OCI-M2 (cell line): Measurements from ENCODE around the gene TEX29.

ENCODE experiments used
- DNase-seq: peaks from one replicate; lab custom pipeline; 2025; ENCODE audit not compliant: unreplicated experiment; lab: John Stamatoyannopoulos, UW

Gene TEX29

GRCh38 chr13:111322001-111322915 is 1.8 kb downstream of the TEX29 start:
- no peak for DNase-seq

DNA sequence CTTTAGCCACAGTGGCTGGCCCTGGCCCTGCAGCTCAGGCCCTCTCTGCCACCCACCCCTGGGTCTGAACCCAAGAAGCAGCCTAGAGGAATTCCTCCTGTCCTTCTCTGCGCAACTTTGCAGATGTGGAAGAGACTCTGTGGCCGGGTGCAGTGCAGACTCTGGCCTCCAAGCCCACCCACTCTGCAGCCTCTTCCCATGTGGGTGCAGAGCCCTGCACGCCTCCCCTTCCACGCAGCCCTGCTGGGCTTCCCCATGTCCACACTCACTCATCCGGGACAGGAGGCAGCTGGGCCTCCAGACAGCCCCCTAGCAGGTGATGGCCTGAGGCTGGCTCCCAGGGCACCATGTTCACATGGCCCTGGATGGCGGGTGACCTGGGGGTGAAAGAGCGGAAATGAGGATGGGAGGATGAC is 2.5 kb downstream of the TEX29 start:
- no peak for DNase-seq

GRCh38 chr13:111323549-111323948 is 3.1 kb downstream of the TEX29 start:
- DNase-seq = no peak

- DNase-seq = no peak
These were observed 3.7 kb downstream of the TEX29 start for GRCh38 chr13:111323950-111324651.

- DNase-seq = no peak
These were observed 4.3 kb downstream of the TEX29 start for GRCh38 chr13:111324736-111325135.

GRCh38 chr13:111325146-111325890 is 4.9 kb downstream of the TEX29 start:
- DNase-seq = no peak

DNA sequence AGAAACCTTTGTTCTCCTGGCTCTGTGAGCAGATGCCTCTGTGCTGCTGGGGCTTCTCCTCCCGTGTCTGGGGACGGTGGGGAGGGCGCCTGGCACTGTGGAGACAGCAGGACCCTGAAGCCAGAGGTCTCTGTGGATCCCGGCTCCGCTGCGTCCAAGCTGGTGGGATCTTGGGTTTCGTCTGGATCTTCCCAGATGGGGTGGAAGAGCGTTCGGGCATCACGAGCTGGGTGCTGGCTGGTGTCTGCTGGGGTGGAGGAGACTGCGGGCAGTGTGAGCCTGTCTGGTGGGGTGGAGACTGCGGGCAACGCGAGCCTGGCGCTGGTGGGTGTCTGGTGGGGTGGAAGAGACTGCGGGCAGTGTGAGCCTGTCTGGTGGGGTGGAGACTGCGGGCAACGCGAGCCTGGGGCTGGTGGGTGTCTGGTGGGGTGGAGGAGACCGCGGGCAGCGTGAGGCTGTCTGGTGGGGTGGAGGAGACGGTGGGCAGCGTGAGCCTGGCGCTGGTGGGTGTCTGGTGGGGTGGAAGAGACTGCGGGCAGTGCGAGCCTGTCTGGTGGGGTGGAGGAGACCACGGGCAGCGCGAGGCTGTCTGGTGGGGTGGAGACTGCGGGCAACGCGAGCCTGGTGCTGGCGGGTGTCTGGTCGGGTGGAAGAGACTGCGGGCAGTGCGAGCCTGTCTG is 5.6 kb downstream of the TEX29 start:
- DNase-seq = no peak

- DNase-seq = no peak
These were observed 6.2 kb downstream of the TEX29 start for GRCh38 chr13:111326621-111326965.

DNA sequence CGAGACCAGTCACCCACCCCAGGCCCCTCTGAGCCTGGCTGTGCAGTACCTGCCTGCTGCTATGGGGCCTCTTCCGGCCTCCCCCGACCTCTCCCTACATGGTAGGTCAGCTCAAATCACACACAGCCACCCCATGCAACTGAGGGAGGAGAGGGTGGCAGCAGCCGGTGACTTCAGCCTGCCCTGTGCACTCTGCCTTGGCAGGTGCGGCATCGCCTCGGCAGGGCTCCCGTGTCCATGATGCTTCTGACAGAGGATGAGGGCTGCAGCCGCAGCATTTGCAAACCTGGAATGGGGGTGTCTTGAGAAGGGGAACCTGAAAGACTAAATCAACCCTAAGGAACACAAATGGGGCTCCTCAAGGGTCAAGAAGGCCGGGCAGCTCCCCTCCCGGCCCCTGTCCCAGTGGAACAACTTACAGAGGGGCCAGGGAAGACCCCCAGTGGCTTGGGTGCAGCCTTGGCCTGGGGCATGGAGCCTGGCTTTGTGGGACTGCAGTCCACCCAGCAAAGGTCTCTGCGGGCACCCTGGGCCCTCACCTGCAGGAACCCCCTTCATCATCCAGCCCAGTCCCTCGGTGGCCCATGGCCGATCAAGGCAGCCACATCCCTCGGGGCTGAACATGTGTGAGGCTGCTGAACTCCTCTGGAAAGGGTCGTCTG is 6.7 kb downstream of the TEX29 start:
- no peak for DNase-seq

DNA sequence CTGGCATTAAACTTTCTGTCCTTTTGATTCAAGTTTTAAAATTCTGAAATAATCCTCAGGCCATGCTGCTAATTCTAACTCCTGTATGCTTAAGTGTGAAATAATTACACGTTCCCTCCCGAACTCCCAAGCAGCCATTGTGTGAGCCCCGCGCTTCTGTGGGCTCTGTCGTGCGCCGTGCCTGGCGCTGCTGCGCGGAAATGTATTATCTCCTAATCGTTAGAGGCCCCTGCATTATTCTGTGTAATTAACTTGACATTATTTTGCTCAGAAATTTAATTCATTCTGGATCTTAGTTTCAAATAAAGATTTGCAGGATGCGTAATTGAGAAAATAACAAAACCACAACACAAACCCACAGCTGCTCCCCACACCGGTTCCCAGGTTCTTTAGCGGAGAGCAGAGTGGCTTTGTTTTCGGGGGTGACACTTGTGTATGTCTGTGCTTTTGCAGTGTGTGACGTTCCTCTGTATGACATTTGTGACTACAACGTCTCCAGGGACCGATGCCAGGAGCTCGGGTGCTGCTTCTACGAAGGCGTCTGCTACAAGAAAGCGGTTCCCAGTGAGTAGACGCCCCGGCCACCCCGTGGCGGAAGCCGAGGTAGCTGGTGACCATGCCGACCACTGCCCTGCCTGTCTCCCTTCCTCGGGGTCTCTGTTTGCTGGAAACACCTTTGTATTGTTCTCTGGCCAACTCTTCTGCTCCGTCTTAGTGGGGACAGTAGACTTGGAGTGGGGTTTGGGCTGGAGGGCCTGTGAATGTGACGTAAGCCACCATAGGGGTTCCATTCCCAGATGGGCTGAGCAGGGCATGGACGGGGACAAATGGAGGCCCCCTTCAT is 7.5 kb downstream of the TEX29 start:
- DNase-seq = no peak

GRCh38 chr13:111328574-111329410 is 8.3 kb downstream of the TEX29 start:
- DNase-seq = no peak

- no peak for DNase-seq
These were observed 9.2 kb downstream of the TEX29 start for GRCh38 chr13:111329641-111330040.

- DNase-seq = no peak
These were observed 9.7 kb downstream of the TEX29 start for GRCh38 chr13:111330066-111330610.

DNA sequence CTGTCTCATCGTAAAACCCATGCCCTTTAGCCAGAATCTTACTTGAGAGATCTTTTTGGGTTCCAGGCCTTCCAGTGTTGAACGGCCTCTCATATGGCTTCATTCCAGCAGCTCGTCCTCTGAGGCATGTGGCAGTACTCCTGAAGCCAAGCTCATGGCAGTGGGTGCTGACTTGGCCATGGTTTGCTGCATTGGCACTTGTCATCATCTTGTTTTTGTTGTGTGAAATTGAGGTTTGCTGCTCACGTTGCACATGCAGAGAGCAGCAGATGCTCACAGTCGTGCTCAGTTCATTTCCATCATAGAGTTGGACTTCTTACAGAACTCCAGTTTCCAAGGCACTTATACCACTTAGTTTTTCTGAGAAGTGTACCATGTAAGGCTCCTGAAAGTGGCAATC is 14.9 kb downstream of the TEX29 start:
- no peak for DNase-seq

DNA sequence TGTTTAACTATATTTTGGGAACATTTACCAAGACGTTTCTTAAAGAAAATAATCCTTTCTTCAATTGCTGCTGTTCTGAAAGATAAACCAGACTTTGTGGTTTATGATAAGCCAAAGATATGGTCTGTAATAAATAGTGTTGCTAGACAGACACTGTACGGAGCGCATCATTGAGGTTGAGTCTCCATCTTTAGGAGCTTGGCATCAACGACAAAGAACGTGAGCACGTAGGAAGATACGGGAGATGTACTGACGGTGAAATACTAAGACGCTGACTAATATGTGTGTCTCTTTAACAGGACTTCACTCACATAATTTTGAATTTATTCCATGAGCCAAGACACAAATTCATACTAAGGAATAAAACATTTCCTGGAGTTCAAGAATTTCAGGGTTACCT is 16.2 kb downstream of the TEX29 start:
- no peak for DNase-seq

- DNase-seq = no peak
These were observed 16.8 kb downstream of the TEX29 start for GRCh38 chr13:111337206-111337605.

- DNase-seq = no peak
These were observed 17.3 kb downstream of the TEX29 start for GRCh38 chr13:111337741-111338140.

GRCh38 chr13:111338841-111339240 is 18.4 kb downstream of the TEX29 start:
- DNase-seq = no peak
